GM12872 (cell line): ENCODE results near the gene MED23.

Source experiments
- TF ChIP-seq, protein P1 (sequence below): IDR thresholded peaks from 3 replicates; pipeline ENCODE4 v1.5.1; 2011; ENCODE audit warnings: low read depth, mild to moderate bottlenecking, low read length, moderate library complexity; ENCODE audit not compliant: insufficient read depth

Gene MED23, protein sequence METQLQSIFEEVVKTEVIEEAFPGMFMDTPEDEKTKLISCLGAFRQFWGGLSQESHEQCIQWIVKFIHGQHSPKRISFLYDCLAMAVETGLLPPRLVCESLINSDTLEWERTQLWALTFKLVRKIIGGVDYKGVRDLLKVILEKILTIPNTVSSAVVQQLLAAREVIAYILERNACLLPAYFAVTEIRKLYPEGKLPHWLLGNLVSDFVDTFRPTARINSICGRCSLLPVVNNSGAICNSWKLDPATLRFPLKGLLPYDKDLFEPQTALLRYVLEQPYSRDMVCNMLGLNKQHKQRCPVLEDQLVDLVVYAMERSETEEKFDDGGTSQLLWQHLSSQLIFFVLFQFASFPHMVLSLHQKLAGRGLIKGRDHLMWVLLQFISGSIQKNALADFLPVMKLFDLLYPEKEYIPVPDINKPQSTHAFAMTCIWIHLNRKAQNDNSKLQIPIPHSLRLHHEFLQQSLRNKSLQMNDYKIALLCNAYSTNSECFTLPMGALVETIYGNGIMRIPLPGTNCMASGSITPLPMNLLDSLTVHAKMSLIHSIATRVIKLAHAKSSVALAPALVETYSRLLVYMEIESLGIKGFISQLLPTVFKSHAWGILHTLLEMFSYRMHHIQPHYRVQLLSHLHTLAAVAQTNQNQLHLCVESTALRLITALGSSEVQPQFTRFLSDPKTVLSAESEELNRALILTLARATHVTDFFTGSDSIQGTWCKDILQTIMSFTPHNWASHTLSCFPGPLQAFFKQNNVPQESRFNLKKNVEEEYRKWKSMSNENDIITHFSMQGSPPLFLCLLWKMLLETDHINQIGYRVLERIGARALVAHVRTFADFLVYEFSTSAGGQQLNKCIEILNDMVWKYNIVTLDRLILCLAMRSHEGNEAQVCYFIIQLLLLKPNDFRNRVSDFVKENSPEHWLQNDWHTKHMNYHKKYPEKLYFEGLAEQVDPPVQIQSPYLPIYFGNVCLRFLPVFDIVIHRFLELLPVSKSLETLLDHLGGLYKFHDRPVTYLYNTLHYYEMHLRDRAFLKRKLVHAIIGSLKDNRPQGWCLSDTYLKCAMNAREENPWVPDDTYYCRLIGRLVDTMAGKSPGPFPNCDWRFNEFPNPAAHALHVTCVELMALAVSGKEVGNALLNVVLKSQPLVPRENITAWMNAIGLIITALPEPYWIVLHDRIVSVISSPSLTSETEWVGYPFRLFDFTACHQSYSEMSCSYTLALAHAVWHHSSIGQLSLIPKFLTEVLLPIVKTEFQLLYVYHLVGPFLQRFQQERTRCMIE (N-terminal part only)

DNA sequence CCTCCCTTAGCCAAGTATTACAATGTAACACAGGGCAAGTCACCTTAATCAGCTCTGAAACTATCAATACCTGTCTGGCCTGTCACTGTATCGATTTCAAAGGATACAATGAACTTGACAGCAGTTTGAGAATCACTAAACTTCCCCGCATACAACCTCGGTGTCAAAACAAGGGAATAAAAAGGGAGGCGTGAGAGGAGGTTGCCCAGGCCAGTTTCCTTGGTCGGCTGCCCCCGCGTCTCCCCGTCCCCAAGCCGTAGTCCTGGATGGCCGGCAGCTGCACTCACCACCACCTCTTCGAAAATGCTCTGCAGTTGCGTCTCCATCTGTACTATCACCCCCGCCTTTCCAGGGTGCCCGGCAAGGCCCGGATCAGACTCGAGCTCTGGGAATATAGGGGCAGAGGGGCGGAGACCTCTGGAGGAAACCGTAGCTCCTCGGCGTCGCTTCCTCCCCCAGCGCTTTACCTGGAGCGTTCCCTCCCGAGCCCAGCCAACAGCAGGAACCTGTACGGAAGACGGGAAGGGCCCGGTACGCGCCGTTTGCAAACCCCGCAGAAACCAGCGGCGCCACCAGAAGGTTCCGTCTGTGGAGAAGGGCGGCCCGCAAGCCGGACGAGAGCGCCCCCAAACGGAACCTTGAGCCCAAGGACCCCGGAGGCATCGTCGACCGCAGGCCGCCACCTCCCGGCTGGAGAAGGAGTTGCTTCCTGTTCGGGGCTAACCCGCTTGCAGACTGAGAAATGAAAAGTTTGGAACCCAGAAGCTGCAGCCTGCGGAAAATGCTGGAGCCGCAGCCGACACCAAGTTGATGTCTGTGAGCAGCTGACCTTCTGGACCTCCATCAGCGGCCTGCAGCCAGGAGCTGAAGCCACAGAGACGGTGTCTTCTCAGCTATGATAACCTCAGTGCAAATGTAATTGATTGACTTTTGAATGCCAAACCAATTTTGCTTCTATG lies at the start of gene MED23:
TSS of gene MED23 (minus strand) at position 519 of the 959 bp plus-strand sequence. CDS start at position 326, 193 bp downstream.
- TF ChIP-seq, protein P1, sequence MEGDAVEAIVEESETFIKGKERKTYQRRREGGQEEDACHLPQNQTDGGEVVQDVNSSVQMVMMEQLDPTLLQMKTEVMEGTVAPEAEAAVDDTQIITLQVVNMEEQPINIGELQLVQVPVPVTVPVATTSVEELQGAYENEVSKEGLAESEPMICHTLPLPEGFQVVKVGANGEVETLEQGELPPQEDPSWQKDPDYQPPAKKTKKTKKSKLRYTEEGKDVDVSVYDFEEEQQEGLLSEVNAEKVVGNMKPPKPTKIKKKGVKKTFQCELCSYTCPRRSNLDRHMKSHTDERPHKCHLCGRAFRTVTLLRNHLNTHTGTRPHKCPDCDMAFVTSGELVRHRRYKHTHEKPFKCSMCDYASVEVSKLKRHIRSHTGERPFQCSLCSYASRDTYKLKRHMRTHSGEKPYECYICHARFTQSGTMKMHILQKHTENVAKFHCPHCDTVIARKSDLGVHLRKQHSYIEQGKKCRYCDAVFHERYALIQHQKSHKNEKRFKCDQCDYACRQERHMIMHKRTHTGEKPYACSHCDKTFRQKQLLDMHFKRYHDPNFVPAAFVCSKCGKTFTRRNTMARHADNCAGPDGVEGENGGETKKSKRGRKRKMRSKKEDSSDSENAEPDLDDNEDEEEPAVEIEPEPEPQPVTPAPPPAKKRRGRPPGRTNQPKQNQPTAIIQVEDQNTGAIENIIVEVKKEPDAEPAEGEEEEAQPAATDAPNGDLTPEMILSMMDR: peak; percentile 99

DNA sequence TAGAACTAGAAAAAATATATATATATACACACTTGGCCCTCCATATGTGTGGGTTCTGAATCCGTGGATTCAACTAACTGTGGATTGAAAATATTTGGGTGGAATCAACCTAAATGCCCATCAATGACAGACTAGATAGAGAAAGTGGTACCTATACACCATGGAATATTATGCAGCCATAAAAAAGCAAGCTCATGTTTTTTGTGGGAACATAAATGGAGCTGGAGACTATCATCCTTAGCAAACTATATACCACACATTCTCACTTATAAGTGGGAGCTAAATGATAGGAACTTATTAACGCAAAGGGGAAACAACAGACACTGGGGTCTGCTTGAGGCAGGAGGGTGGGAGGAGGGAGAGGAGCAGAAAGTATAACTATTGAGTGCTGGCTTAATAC lies 45.1 kb upstream of the MED23 start:
- TF ChIP-seq, protein P1: no peak

DNA sequence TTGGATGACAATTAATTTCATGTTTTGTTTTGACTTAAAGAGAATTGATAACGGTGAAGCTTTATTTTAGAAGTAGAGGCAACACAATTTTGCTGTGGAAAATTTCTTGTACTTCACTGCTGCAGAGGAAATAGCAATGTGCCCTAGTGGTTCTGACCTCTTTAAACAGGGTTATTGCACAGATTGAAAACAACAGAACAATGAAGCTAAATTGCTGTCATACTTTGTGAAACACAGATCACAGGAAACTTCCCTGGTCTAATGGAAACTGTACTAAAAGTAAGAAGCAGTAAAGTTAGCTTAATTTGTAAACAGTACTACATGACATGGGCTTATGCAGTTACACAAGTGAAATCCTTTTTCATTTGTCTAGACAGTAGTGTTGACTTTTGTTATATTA lies 41.8 kb upstream of the MED23 start:
- TF ChIP-seq, protein P1: no peak

DNA sequence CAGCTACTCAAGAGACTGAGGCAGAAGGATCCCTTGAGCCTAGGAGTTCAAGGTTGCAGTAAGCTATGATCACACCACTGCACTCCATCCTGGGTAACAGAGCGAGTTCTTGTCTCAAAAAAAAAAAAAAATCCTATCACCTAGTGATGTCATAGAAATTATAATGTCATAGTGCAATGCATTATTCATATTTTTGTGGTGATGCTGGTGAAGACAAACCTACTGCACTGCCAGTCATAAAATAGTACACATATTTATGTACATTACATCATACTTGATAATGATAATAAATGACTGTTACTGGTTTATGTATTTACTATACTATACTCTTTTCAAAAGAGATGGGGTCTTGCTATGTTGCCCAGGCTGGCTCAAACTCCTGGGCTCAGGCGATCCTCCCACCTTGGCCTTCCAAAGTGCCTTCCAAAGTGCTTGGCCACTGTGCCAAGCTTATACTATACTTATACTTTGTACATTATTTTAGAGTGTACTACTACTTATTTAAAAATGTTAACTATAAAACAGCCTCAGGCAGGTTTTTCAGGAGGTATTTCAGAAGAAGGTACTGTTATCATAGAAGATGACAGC lies 35.6 kb upstream of the MED23 start:
- TF ChIP-seq, protein P1: no peak

DNA sequence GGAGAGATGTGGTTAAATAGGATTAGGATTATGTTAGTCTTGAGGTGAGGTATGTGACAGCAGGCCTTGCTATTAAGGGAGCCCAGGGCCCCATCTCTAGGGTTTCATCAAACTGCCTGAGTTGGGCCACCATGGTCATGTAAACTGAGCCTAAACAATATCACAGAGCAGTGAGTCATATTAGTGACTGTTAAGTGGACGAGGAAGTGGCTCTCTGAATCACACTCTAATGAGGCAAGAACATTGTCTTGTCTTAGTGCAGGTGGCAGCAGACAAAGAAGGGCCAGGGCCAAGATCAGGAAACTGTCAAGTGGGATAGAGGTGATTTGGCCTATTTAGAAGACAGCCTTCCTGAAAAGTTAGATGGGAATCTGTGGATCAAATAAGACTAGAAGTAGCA lies 32.2 kb upstream of the MED23 start:
- TF ChIP-seq, protein P1: no peak

DNA sequence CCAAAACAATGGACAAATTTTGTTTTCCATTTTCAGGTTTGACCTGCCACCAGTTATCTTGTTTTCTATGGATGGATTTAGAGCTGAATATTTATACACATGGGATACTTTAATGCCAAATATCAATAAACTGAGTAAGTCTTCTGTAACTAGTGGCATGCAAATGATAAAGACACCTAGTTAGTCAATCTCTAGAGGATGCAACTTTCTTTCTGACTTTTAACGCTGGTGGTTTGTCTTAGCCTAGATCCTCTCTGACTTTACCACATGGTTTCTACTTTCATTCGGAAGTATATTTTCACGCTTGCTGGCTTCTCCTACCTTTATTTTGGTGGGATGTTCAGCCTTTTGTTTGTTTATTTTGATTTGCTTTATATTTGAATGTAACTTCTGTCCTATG lies 30.2 kb upstream of the MED23 start:
- TF ChIP-seq, protein P1: no peak
